Upper lobe of left lung (tissue), 4 donors: ENCODE results near the gene EML2.

Source experiments
- EP300 ChIP-seq, 4 donors: sonication (generic); formaldehyde crosslinking; IDR thresholded peaks; one replicate each; pipeline ENCODE4 v1.5.1; 2017; ENCODE audit warnings: antibody characterized with exemption in 4 of 4, control low read depth in 2 of 4
- POLR2AphosphoS5 ChIP-seq, 2 donors: sonication (generic); formaldehyde crosslinking; IDR thresholded peaks; one replicate each; pipeline ENCODE4 v1.5.1; 2017; ENCODE audit warnings: antibody characterized with exemption in 2 of 2

DNA sequence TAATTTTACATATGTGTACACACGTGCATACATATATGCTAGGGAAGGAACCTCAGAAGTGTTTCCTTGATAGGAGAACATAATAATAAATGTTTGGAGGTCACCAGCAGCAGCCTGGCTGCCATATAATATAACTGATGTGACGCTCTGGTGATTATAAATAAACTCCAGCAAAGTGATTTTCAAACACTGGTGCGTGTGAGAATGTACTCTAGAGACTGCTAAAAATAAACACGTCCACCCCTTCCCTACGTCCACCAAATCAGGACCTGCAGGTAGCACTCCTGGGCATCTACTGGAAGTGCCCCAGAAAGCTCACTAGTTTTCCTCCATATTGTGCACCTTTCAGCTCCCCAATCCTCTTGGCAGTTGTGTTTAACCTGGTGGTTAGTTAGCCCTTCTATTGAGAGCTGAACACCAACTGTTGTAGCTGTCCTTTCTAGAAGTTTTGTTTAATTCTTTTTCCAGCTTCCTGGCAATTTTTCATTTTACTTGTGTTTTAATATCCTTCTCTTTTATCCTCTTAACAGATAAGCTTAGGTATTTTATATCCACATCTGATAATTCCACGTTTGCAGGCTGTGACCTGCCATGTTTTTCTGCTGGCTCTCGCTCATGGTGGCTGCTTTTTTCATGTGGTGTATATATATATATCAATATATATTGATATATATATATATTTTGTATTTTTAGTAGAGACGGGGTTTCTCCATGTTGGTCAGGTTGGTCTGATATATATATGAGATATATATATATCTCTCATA lies 67.6 kb downstream of the EML2 start:
- no peak for TF ChIP-seq POLR2AphosphoS5 (IDR thresholded peaks at IDR 0.05)
- TF ChIP-seq EP300 (IDR thresholded peaks at IDR 0.05) = no peak
